ENCODE results near the gene PHF13.

The PHF13 gene

GRCh38 chr1:6613361-6614018 lies at the start of gene PHF13:
Gene PHF13, plus strand, starts transcription at chr1:6613731. Its CDS starts 336 bp downstream, at chr1:6614067.
- peak; percentile 97 for DNase-seq (ENCODE audit: low spot score)

- no peak for DNase-seq (ENCODE audit: low spot score)
Measured at GRCh38 chr1:6569033-6569432, 44.5 kb upstream of the PHF13 start.

- no peak for DNase-seq (ENCODE audit: low spot score)
Measured at GRCh38 chr1:6570100-6570499, 43.4 kb upstream of the PHF13 start.

GRCh38 chr1:6570987-6571386 lies 42.5 kb upstream of the PHF13 start:
- DNase-seq (ENCODE audit: low spot score), result no peak

- no peak for DNase-seq (ENCODE audit: low spot score)
Measured at GRCh38 chr1:6572653-6573383, 40.7 kb upstream of the PHF13 start.

GRCh38 chr1:6574025-6574620 lies 39.4 kb upstream of the PHF13 start:
- no peak for DNase-seq (ENCODE audit: low spot score)

GRCh38 chr1:6574818-6575217 lies 38.7 kb upstream of the PHF13 start:
- no peak for DNase-seq (ENCODE audit: low spot score)

GRCh38 chr1:6577831-6578525 lies 35.6 kb upstream of the PHF13 start:
- DNase-seq (ENCODE audit: low spot score), result no peak

GRCh38 chr1:6578624-6579373 lies 34.7 kb upstream of the PHF13 start:
- no peak for DNase-seq (ENCODE audit: low spot score)

- peak; percentile 98 for DNase-seq (ENCODE audit: low spot score)
Measured at GRCh38 chr1:6579374-6580118, 34.0 kb upstream of the PHF13 start, which contains the start of gene ZBTB48. Gene ZBTB48, plus strand, starts transcription at chr1:6579994. Its CDS starts 616 bp downstream, at chr1:6580610.

- peak; percentile 30 for DNase-seq (ENCODE audit: low spot score)
Measured at GRCh38 chr1:6580119-6580592, 33.4 kb upstream of the PHF13 start.

GRCh38 chr1:6580593-6581409 lies 32.7 kb upstream of the PHF13 start:
- no peak for DNase-seq (ENCODE audit: low spot score)

GRCh38 chr1:6581561-6582305 lies 31.8 kb upstream of the PHF13 start:
- no peak for DNase-seq (ENCODE audit: low spot score)

GRCh38 chr1:6582370-6582769 lies 31.2 kb upstream of the PHF13 start:
- peak; percentile 92 for DNase-seq (ENCODE audit: low spot score)

- no peak for DNase-seq (ENCODE audit: low spot score)
Measured at GRCh38 chr1:6584126-6585080, 29.1 kb upstream of the PHF13 start.

- DNase-seq (ENCODE audit: low spot score), result no peak
Measured at GRCh38 chr1:6585081-6585722, 28.3 kb upstream of the PHF13 start.

- DNase-seq (ENCODE audit: low spot score), result no peak
Measured at GRCh38 chr1:6585841-6586240, 27.7 kb upstream of the PHF13 start.

- DNase-seq (ENCODE audit: low spot score), result no peak
Measured at GRCh38 chr1:6586404-6586816, 27.1 kb upstream of the PHF13 start.

Data from HuH-7 (cell line).